HG02852 (cell line): ENCODE measurements around the gene GRXCR2.
"Not testable (repeated sequence)": the region's sequence is repeated elsewhere in the genome, so short reads cannot be mapped to it uniquely, and the experiment has no call there.

Experiments used
- ATAC-seq: cut with Tn5 transposase; IDR thresholded peaks from one replicate; pipeline ENCODE4 v1.9.1; 2021; ENCODE audit warnings: mild to moderate bottlenecking, moderate library complexity; ENCODE audit not compliant: unreplicated experiment

GRXCR2 gene

GRCh38 chr5:145840458-145841132 is 32.2 kb downstream of the GRXCR2 start:
- no peak for ATAC-seq

- ATAC-seq: no peak
These were observed 34.5 kb downstream of the GRXCR2 start for GRCh38 chr5:145838276-145838675.

GRCh38 chr5:145836241-145836640 is 36.6 kb downstream of the GRXCR2 start:
- not testable (repeated sequence) for ATAC-seq

- no peak for ATAC-seq
These were observed 37.0 kb downstream of the GRXCR2 start for GRCh38 chr5:145835848-145836239.

GRCh38 chr5:145834917-145835847 is 37.6 kb downstream of the GRXCR2 start, which contains the start of gene PRELID2:
Gene PRELID2 (minus strand): TSS chr5:145835342. CDS start chr5:145835251, 91 bp downstream.
- ATAC-seq: peak; percentile 84

- no peak for ATAC-seq
These were observed 38.3 kb downstream of the GRXCR2 start for GRCh38 chr5:145834554-145834916.

GRCh38 chr5:145833631-145834200 is 39.1 kb downstream of the GRXCR2 start:
- ATAC-seq: no peak

GRCh38 chr5:145830594-145830993 is 42.2 kb downstream of the GRXCR2 start:
- no peak for ATAC-seq

- no peak for ATAC-seq
These were observed 43.0 kb downstream of the GRXCR2 start for GRCh38 chr5:145829708-145830361.

- no peak for ATAC-seq
These were observed 45.7 kb downstream of the GRXCR2 start for GRCh38 chr5:145826895-145827674.

GRCh38 chr5:145825751-145826180 is 47.0 kb downstream of the GRXCR2 start:
- peak; percentile 57 for ATAC-seq

GRCh38 chr5:145824040-145824439 is 48.8 kb downstream of the GRXCR2 start:
- no peak for ATAC-seq

GRCh38 chr5:145818604-145819003 is 54.2 kb downstream of the GRXCR2 start:
- no peak for ATAC-seq

- no peak for ATAC-seq
These were observed 59.9 kb downstream of the GRXCR2 start for GRCh38 chr5:145812877-145813276.

- no peak for ATAC-seq
These were observed 60.8 kb downstream of the GRXCR2 start for GRCh38 chr5:145811834-145812625.
